IPS DF 6.9 (cell line): ENCODE results near the gene PDGFRB.

ENCODE experiments used
- DNase-seq: peaks from one replicate; pipeline ENCODE4 v3.0.0-alpha.2; 2013; ENCODE audit warnings: low read depth, low spot score
- H3K27ac ChIP-seq: one replicate; pipeline ENCODE4 v1.5.1; 2013; ENCODE audit warnings: low read length, control low read depth
- H3K27me3 ChIP-seq: 2 replicates; pipeline ENCODE4 v1.6.1; 2013; ENCODE audit warnings: mild to moderate bottlenecking, low read length; ENCODE audit not compliant: control insufficient read depth, insufficient read depth
- H3K36me3 ChIP-seq: 2 replicates; pipeline ENCODE4 v1.6.1; 2013; ENCODE audit warnings: low read length; ENCODE audit not compliant: control insufficient read depth, insufficient read depth
- H3K4me1 ChIP-seq: 2 replicates; pipeline ENCODE4 v1.6.1; 2013; ENCODE audit warnings: low read length; ENCODE audit not compliant: control insufficient read depth, insufficient read depth
- H3K4me3 ChIP-seq: 2 replicates; pipeline ENCODE4 v1.5.1; 2013; ENCODE audit warnings: mild to moderate bottlenecking, low read length
- H3K9me3 ChIP-seq: 2 replicates; pipeline ENCODE4 v1.6.1; 2013; ENCODE audit warnings: low read length, inconsistent platforms; ENCODE audit not compliant: control insufficient read depth, insufficient read depth
- WGBS: extraction: QIAGEN DNeasy Blood & Tissue Kit; methylation state at CpG from one replicate; pipeline ENCODE4 v1.1.7; 2013; ENCODE audit warnings: mixed read lengths, missing lambda C conversion rate; ENCODE audit not compliant: insufficient read length, insufficient coverage; 5-methylcytosine and 5-hydroxymethylcytosine counted together

PDGFRB gene

GRCh38 chr5:150144879-150145278, 10.8 kb downstream of the PDGFRB start:
- Histone ChIP-seq H3K4me3 (no peak overlapping the region), H3K36me3 (no peaks in the 10 kb centered on the region), H3K27ac (no peak overlapping the region), H3K27me3 (no peaks in the 10 kb centered on the region), H3K4me1 (peaks cover 7% of the 10 kb centered on the region), H3K9me3 (no peaks in the 10 kb centered on the region)
- no peak for DNase-seq
- WGBS: no CpG with 5 or more reads among the region's 4 CpGs

DNA sequence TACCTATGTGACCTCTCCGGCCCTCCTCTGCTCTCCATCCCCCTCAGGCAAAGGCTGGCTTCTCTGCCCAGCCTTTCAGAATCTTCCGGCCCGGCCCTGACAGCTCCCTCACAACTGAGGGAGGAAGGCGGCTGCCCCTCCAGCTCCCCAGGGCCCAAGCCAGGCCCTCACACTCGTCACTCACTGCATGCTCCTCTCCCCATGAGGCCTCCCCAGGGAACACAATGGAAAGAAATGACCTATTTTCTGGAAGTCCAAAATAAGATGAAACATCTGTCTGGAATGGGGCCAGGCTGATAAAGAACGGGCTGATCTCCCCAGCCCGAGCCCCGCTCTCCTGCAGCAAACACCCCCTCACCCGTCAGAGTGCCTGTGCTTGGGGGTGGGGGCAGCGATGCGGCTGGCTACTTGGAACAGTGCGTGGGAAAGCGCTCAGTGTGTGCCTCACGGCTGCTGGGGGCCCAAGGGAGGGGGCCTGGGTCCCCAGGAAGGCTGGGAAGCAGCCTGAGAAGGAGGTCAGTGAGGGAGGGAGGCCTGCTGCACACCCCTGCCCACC, 11.3 kb downstream of the PDGFRB start:
- DNase-seq: no peak
- peaks cover 7% of the 10 kb centered on the region for H3K4me1 ChIP-seq
- WGBS: no CpG with 5 or more reads among the region's 14 CpGs

DNA sequence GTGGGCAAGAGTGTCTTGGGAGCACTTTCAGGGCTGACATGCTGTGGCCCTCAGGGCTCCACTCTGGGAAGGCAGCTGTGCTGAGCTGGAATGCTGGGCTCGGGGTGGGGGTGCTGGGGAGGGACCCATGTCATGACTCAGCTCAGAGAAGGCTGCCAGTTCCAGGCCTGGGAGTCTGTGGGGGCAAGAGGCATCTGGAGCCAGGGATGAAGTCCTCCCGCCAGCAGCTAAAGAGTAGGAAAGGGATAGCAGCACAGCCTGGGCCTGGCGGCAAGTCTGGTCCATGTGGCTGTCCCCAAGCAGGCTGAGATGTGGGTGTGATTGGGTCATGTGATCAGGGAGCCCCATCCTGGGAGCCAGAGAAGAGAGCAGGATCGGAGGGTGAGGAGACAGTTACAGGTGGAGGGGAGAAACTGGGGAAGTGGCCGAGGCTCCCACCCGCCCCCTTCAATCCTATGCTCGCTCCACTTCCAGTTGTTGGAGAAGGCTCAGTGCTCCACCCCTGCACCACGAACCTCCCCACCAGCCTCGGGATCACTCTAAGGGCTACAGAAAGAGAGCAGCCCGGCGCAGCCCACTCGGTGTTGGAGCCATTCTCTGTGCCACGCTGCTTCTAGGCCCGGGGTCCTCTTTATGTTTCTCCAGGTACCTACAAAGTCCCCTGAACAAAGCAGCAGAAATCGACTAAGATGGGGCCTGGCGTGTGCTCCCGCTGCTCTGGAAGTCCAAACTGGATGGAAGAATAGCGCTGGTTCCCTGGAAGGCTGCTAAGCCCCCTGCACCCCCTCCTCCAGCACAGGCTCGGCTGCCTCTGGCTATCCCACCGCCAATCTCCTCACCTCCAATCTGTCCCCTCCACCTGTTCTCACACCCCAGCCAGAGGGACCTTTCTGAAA, 12.0 kb downstream of the PDGFRB start:
- no CpG with 5 or more reads among the region's 20 CpGs for WGBS
- H3K27me3 ChIP-seq: no peaks in the 10 kb centered on the region
- H3K9me3 ChIP-seq: no peaks in the 10 kb centered on the region
- DNase-seq: no peak
- no peak overlapping the region for H3K4me3 ChIP-seq
- no peaks in the 10 kb centered on the region for H3K36me3 ChIP-seq
- H3K4me1 ChIP-seq: peaks cover 7% of the 10 kb centered on the region
- H3K27ac ChIP-seq: no peak overlapping the region

More for the DNA sequence above, 11.3 kb downstream of the PDGFRB start:
- no peak overlapping the region for H3K27ac ChIP-seq
- H3K36me3 ChIP-seq: no peaks in the 10 kb centered on the region
- H3K9me3 ChIP-seq: no peaks in the 10 kb centered on the region
- H3K4me3 ChIP-seq: no peak overlapping the region
- no peaks in the 10 kb centered on the region for H3K27me3 ChIP-seq

DNA sequence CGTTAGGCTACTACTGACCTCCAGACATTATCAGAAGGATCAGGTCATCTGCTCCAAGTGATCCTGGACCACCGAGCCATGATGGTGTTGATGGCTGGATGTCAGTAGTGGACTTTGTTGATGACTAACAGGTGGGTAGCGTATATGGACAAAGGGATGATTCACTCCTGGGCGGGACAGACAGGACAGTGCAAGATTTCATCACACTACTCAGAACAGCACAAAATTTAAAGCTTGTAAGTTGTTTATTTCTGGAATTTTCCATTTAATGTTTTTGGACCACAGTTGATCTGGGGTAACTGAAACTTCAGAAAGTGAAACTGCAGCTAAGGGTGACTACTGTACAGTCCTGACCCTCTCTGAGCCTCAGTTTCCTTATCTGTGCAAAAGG, 12.7 kb downstream of the PDGFRB start:
- Histone ChIP-seq H3K36me3 (no peaks in the 10 kb centered on the region), H3K9me3 (no peaks in the 10 kb centered on the region), H3K4me1 (peaks cover 11% of the 10 kb centered on the region), H3K4me3 (no peak overlapping the region), H3K27me3 (no peaks in the 10 kb centered on the region), H3K27ac (no peak overlapping the region)
- no CpG with 5 or more reads among the region's 4 CpGs for WGBS
- no peak for DNase-seq

DNA sequence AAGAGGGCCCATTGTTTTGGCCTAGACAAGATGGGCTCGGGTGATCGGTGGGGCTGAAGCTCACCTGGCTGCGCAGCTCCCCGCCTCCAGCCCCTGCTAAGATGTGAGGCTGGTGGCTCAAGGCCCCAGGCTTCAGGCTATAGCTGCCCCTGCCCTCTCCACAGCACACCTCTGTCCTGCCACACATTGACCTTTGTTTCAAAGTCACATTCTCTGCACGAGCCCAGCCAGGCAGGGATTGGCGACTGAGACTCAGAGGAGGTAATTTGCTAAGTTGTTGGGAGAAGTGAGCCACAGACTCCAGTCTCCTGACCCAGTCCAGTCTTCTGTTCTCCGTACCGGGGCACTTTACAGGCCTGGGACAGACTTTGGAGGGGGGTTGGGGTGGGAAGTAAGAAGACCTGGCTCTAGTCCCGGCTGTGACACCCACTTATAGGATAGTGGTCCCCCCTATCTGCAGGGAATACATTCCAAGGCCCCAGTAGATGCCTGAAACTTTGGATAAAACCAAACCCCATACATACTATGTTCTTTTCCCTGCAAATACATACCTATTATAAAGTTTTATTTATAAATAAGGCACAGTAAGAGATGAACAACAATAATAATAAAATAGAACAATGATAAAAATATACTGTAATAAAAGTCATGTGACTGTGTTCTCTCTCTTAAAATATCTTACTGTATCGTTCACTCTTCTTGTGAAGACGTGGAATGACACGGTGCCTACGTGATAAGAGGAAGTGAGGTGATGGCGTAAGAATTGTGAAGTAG, 13.3 kb downstream of the PDGFRB start:
- WGBS: no CpG with 5 or more reads among the region's 14 CpGs
- H3K4me1 ChIP-seq: peaks cover 12% of the 10 kb centered on the region
- H3K27me3 ChIP-seq: no peaks in the 10 kb centered on the region
- no peak overlapping the region for H3K4me3 ChIP-seq
- no peak overlapping the region for H3K27ac ChIP-seq
- DNase-seq: no peak
- no peaks in the 10 kb centered on the region for H3K9me3 ChIP-seq
- no peaks in the 10 kb centered on the region for H3K36me3 ChIP-seq

GRCh38 chr5:150141544-150142184, 14.0 kb downstream of the PDGFRB start:
- Histone ChIP-seq H3K27ac (no peak overlapping the region), H3K4me3 (no peak overlapping the region), H3K27me3 (no peaks in the 10 kb centered on the region), H3K4me1 (peaks cover 12% of the 10 kb centered on the region), H3K9me3 (no peaks in the 10 kb centered on the region), H3K36me3 (no peaks in the 10 kb centered on the region)
- WGBS: no CpG with 5 or more reads among the region's 9 CpGs
- DNase-seq: no peak

DNA sequence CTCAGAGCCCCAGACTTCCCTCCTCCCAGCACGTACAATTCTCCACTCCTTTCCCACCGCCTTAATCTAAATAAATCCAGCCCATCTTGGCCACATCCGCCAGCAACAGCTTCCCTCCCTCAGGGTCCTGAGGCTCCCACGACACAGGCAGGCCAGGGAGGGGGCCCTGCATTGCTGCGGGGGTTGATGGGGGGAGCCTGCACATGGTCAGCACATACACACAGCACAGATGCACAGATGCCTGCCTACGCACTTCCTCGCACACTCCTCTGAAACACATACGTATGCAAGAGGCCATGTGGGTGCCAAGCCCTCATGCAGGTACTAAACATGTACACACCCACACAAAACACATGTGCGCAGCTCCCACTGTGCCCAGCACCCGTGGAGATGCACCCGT, 14.8 kb downstream of the PDGFRB start:
- peaks cover 12% of the 10 kb centered on the region for H3K4me1 ChIP-seq
- H3K36me3 ChIP-seq: no peaks in the 10 kb centered on the region
- H3K27ac ChIP-seq: no peak overlapping the region
- 100% methylated on average over 1 of the region's 11 CpGs for WGBS
- no peak overlapping the region for H3K4me3 ChIP-seq
- H3K9me3 ChIP-seq: no peaks in the 10 kb centered on the region
- no peak for DNase-seq
- no peaks in the 10 kb centered on the region for H3K27me3 ChIP-seq

DNA sequence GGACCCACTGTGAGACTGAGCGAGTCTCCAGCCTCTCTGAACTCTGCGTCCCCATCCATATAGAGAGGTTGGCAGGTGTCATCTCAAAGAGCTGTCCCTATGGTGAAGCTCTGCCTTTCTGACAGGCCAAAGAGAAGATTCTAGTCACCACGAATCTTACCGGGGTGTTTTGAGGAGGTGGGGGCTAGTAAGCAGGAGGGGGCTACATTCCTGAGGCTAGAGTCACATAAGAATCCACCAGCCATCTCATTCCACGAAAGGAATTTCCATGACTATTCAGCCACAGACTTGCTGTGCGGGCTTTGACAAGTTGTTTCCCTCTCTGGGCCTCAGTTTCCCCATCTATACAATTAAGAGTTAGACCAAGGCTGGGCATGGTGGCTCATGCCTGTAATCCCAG, 16.3 kb downstream of the PDGFRB start:
- Histone ChIP-seq H3K4me3 (no peak overlapping the region), H3K27me3 (no peaks in the 10 kb centered on the region), H3K27ac (no peak overlapping the region), H3K36me3 (no peaks in the 10 kb centered on the region), H3K4me1 (peaks cover 9% of the 10 kb centered on the region), H3K9me3 (no peaks in the 10 kb centered on the region)
- no CpG with 5 or more reads among the region's 6 CpGs for WGBS
- no peak for DNase-seq

DNA sequence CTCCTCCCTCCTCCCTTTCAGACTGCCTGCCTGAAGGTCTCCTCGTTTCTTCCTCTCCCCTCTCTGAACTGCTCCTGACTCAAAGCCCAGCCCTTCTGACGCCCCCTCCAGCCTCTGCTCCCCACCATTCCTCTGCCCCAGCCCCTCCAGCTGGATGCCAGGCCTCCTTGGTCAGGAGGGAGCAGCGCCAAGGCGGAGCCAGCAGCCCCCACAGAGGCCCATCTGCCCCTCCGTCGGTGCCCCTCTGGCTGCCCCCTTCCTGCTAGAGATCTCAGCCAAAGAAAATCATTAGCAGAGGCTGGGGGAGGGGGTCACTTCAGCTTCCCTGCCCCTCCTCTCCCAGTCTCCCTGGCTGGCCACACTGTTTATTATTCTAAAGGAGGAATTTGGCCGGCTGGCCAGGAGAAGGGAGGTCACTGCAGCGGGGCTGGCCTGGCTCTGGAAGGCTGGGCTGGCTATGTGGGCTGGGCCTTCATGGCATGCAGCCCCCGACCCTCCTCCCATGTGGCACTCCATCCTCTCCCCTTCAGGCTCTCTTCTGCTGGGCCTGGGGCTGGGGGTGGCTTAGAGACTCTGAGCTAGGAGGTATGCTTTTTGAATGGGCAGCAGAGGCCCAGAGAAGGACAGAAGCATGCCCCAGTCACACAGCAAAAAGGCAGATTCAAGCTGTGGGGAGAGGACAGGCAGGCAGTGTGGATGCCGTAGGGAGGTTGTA, 16.9 kb downstream of the PDGFRB start:
- H3K36me3 ChIP-seq: no peaks in the 10 kb centered on the region
- H3K4me3 ChIP-seq: no peak overlapping the region
- H3K27me3 ChIP-seq: no peaks in the 10 kb centered on the region
- no peak for DNase-seq
- H3K4me1 ChIP-seq: peaks cover 7% of the 10 kb centered on the region
- no CpG with 5 or more reads among the region's 10 CpGs for WGBS
- no peak overlapping the region for H3K27ac ChIP-seq
- no peaks in the 10 kb centered on the region for H3K9me3 ChIP-seq

- DNase-seq: no peak
- no peaks in the 10 kb centered on the region for H3K36me3 ChIP-seq
- H3K9me3 ChIP-seq: no peaks in the 10 kb centered on the region
- H3K4me3 ChIP-seq: no peak overlapping the region
- WGBS: no CpG with 5 or more reads among the region's 5 CpGs
- H3K27ac ChIP-seq: no peak overlapping the region
- no peaks in the 10 kb centered on the region for H3K27me3 ChIP-seq
- peaks cover 7% of the 10 kb centered on the region for H3K4me1 ChIP-seq
Measured at GRCh38 chr5:150137997-150138396, 17.6 kb downstream of the PDGFRB start.
